Stimulated activated CD8-positive, alpha-beta memory T cell treated with anti-CD3 and anti-CD28 coated beads, Interleukin-7, amount 100 ng/mL, for 1 hour (primary cell): ENCODE data around the gene MORN4.
"Not testable (repeated sequence)": the region's sequence is repeated elsewhere in the genome, so short reads cannot be mapped to it uniquely, and the experiment has no call there.

Experiments used
- DNase-seq, 2 donors: peaks; one replicate each; pipeline ENCODE4 v3.0.0-alpha.2; 2020; ENCODE audit warnings: low read depth in 2 of 2

MORN4 gene

GRCh38 chr10:97597778-97598177 is 35.5 kb downstream of the MORN4 start:
- DNase-seq = no peak

- DNase-seq = no peak
These were observed 36.9 kb downstream of the MORN4 start for GRCh38 chr10:97596101-97597082.

- DNase-seq = no peak
These were observed 39.9 kb downstream of the MORN4 start for GRCh38 chr10:97593421-97593820.

GRCh38 chr10:97590748-97591495 is 42.4 kb downstream of the MORN4 start:
- no peak for DNase-seq

- DNase-seq = no peak
These were observed 43.1 kb downstream of the MORN4 start for GRCh38 chr10:97590082-97590747.

GRCh38 chr10:97589479-97589878 is 43.8 kb downstream of the MORN4 start, which contains the start of gene C10orf62:
TSS of gene C10orf62 (plus strand) at chr10:97589721. CDS start at chr10:97589898, 177 bp downstream.
- DNase-seq = no peak

GRCh38 chr10:97587183-97587582 is 46.1 kb downstream of the MORN4 start:
- DNase-seq = no peak

GRCh38 chr10:97585439-97585811 is 47.9 kb downstream of the MORN4 start:
- no peak for DNase-seq

- no peak for DNase-seq
These were observed 48.4 kb downstream of the MORN4 start for GRCh38 chr10:97584798-97585438.

- no peak for DNase-seq
These were observed 49.1 kb downstream of the MORN4 start, which contains the start of gene HOGA1 for GRCh38 chr10:97584060-97584797. TSS of gene HOGA1 (plus strand) at chr10:97584389. CDS start at chr10:97584704, 315 bp downstream.

GRCh38 chr10:97583476-97583875 is 49.8 kb downstream of the MORN4 start:
- no peak for DNase-seq

- no peak for DNase-seq
These were observed 51.1 kb downstream of the MORN4 start for GRCh38 chr10:97582169-97582568.

GRCh38 chr10:97580421-97581367 is 52.6 kb downstream of the MORN4 start:
- no peak for DNase-seq

GRCh38 chr10:97578171-97578844 is 55.0 kb downstream of the MORN4 start:
- no peak for DNase-seq

GRCh38 chr10:97577701-97578100 is 55.6 kb downstream of the MORN4 start:
- DNase-seq = no peak

- DNase-seq = not testable (repeated sequence)
These were observed 56.8 kb downstream of the MORN4 start for GRCh38 chr10:97576487-97576886.

GRCh38 chr10:97575127-97575668 is 58.1 kb downstream of the MORN4 start:
- DNase-seq = no peak

- no peak for DNase-seq
These were observed 58.8 kb downstream of the MORN4 start for GRCh38 chr10:97574374-97575126.
